ENCODE data around the gene TSHZ1. TPM values are rescaled to one million over a fixed set of nuclear protein-coding genes. Genes with fewer than 3 reads are reported as not detected.

Gene TSHZ1
- total RNA-seq, 1 donor from 2014 or later: 8.0 TPM

GRCh38 chr18:75205514-75206132, 5.0 kb upstream of the TSHZ1 start:
- DNase-seq (ENCODE audit: low spot score): no peak
- no peak for TF ChIP-seq CTCF (IDR thresholded peaks at IDR 0.05)
- Mint-ChIP-seq H3K36me3 (ENCODE audit: low read depth) (peaks cover 5% of the 10 kb centered on the region), H3K27me3 (ENCODE audit: low read depth) (peaks cover 22% of the 10 kb centered on the region), H3K4me3 (ENCODE audit: unreplicated experiment) (no peak overlapping the region), H3K27ac (ENCODE audit: unreplicated experiment) (no peak overlapping the region), H3K9me3 (ENCODE audit: low read depth) (no peaks in the 10 kb centered on the region), H3K4me1 (ENCODE audit: low read depth) (peaks cover 39% of the 10 kb centered on the region)

GRCh38 chr18:75206452-75207309, 3.9 kb upstream of the TSHZ1 start:
- H3K36me3 Mint-ChIP-seq (ENCODE audit: low read depth): peaks cover 3% of the 10 kb centered on the region
- no peak for TF ChIP-seq CTCF (IDR thresholded peaks at IDR 0.05)
- no peak overlapping the region for H3K27ac Mint-ChIP-seq (ENCODE audit: unreplicated experiment)
- no peak overlapping the region for H3K4me3 Mint-ChIP-seq (ENCODE audit: unreplicated experiment)
- no peaks in the 10 kb centered on the region for H3K9me3 Mint-ChIP-seq (ENCODE audit: low read depth)
- no peak for DNase-seq (ENCODE audit: low spot score)
- H3K4me1 Mint-ChIP-seq (ENCODE audit: low read depth): peaks cover 40% of the 10 kb centered on the region
- H3K27me3 Mint-ChIP-seq (ENCODE audit: low read depth): peaks cover 22% of the 10 kb centered on the region

GRCh38 chr18:75207310-75208154, 3.1 kb upstream of the TSHZ1 start:
- H3K9me3 Mint-ChIP-seq (ENCODE audit: low read depth): no peaks in the 10 kb centered on the region
- no peaks in the 10 kb centered on the region for H3K36me3 Mint-ChIP-seq (ENCODE audit: low read depth)
- DNase-seq (ENCODE audit: low spot score): no peak
- peaks cover 22% of the 10 kb centered on the region for H3K27me3 Mint-ChIP-seq (ENCODE audit: low read depth)
- H3K27ac Mint-ChIP-seq (ENCODE audit: unreplicated experiment): peak overlapping the region; percentile 18
- H3K4me3 Mint-ChIP-seq (ENCODE audit: unreplicated experiment): peak overlapping the region; percentile 78
- TF ChIP-seq CTCF (IDR thresholded peaks at IDR 0.05): no peak
- peaks cover 45% of the 10 kb centered on the region for H3K4me1 Mint-ChIP-seq (ENCODE audit: low read depth)

GRCh38 chr18:75208155-75208835, 2.3 kb upstream of the TSHZ1 start:
- H3K27ac Mint-ChIP-seq (ENCODE audit: unreplicated experiment): no peak overlapping the region
- peak; percentile 42 for TF ChIP-seq CTCF (IDR thresholded peaks at IDR 0.05)
- H3K9me3 Mint-ChIP-seq (ENCODE audit: low read depth): no peaks in the 10 kb centered on the region
- H3K36me3 Mint-ChIP-seq (ENCODE audit: low read depth): no peaks in the 10 kb centered on the region
- peaks cover 22% of the 10 kb centered on the region for H3K27me3 Mint-ChIP-seq (ENCODE audit: low read depth)
- peaks cover 48% of the 10 kb centered on the region for H3K4me1 Mint-ChIP-seq (ENCODE audit: low read depth)
- H3K4me3 Mint-ChIP-seq (ENCODE audit: unreplicated experiment): peak overlapping the region; percentile 78
- no peak for DNase-seq (ENCODE audit: low spot score)

GRCh38 chr18:75208836-75209128, 1.8 kb upstream of the TSHZ1 start:
- no peak overlapping the region for H3K27ac Mint-ChIP-seq (ENCODE audit: unreplicated experiment)
- H3K4me3 Mint-ChIP-seq (ENCODE audit: unreplicated experiment): peak overlapping the region; percentile 78
- no peaks in the 10 kb centered on the region for H3K9me3 Mint-ChIP-seq (ENCODE audit: low read depth)
- H3K27me3 Mint-ChIP-seq (ENCODE audit: low read depth): peaks cover 22% of the 10 kb centered on the region
- no peaks in the 10 kb centered on the region for H3K36me3 Mint-ChIP-seq (ENCODE audit: low read depth)
- peaks cover 51% of the 10 kb centered on the region for H3K4me1 Mint-ChIP-seq (ENCODE audit: low read depth)
- TF ChIP-seq CTCF (IDR thresholded peaks at IDR 0.05): peak; percentile 3
- DNase-seq (ENCODE audit: low spot score): no peak

Measured in chondrocyte (in vitro differentiated cells).